ENCODE data around the gene TTC9. TPM values are rescaled to one million over a fixed set of nuclear protein-coding genes. Genes with fewer than 3 reads are reported as not detected.
"Not testable (repeated sequence)": the region's sequence is repeated elsewhere in the genome, so short reads cannot be mapped to it uniquely, and the experiment has no call there.

TTC9 gene
- total RNA-seq, 1 donor, result 0.36 TPM

- Histone ChIP-seq H3K27me3 (ENCODE audit: insufficient read depth, low read length) (peaks cover 10% of the 10 kb centered on the region), H3K36me3 (ENCODE audit: insufficient read depth, low read length) (no peaks in the 10 kb centered on the region), H3K9me3 (ENCODE audit: low read depth, low read length) (no peaks in the 10 kb centered on the region), H4K20me1 (ENCODE audit: insufficient read depth, low read length) (no peaks in the 10 kb centered on the region), H3K4me2 (ENCODE audit: insufficient read depth, low read length) (no peak overlapping the region), H3K79me2 (ENCODE audit: insufficient read depth, low read length) (no peaks in the 10 kb centered on the region), H2AFZ (ENCODE audit: low read length) (no peak overlapping the region), H3K27ac (ENCODE audit: low read depth, low read length) (no peak overlapping the region), H3K4me3 (ENCODE audit: insufficient read depth, low read length) (no peak overlapping the region), H3K4me1 (ENCODE audit: insufficient read depth, low read length) (peaks cover 13% of the 10 kb centered on the region)
- no peak for DNase-seq (ENCODE audit: insufficient read length, low spot score, missing footprints)
- no peak for TF ChIP-seq CTCF (IDR thresholded peaks at IDR 0.05; ENCODE audit: extremely low read depth, low read depth, low read length)
Measured at GRCh38 chr14:70700955-70701585, 59.4 kb downstream of the TTC9 start.

- Histone ChIP-seq H3K27ac (ENCODE audit: low read depth, low read length) (no peak overlapping the region), H3K9me3 (ENCODE audit: low read depth, low read length) (no peaks in the 10 kb centered on the region), H4K20me1 (ENCODE audit: insufficient read depth, low read length) (no peaks in the 10 kb centered on the region), H3K79me2 (ENCODE audit: insufficient read depth, low read length) (no peaks in the 10 kb centered on the region), H3K4me2 (ENCODE audit: insufficient read depth, low read length) (no peak overlapping the region), H3K27me3 (ENCODE audit: insufficient read depth, low read length) (peaks cover 10% of the 10 kb centered on the region), H3K36me3 (ENCODE audit: insufficient read depth, low read length) (no peaks in the 10 kb centered on the region), H3K4me1 (ENCODE audit: insufficient read depth, low read length) (peaks cover 19% of the 10 kb centered on the region), H2AFZ (ENCODE audit: low read length) (no peak overlapping the region), H3K4me3 (ENCODE audit: insufficient read depth, low read length) (no peak overlapping the region)
- no peak for TF ChIP-seq CTCF (IDR thresholded peaks at IDR 0.05; ENCODE audit: extremely low read depth, low read depth, low read length)
- DNase-seq (ENCODE audit: insufficient read length, low spot score, missing footprints), result no peak
Measured at GRCh38 chr14:70701610-70702009, 59.9 kb downstream of the TTC9 start.

- Histone ChIP-seq H3K27me3 (ENCODE audit: insufficient read depth, low read length) (peaks cover 10% of the 10 kb centered on the region), H4K20me1 (ENCODE audit: insufficient read depth, low read length) (no peaks in the 10 kb centered on the region), H3K27ac (ENCODE audit: low read depth, low read length) (no peak overlapping the region), H2AFZ (ENCODE audit: low read length) (no peak overlapping the region), H3K4me1 (ENCODE audit: insufficient read depth, low read length) (peaks cover 24% of the 10 kb centered on the region), H3K36me3 (ENCODE audit: insufficient read depth, low read length) (no peaks in the 10 kb centered on the region), H3K79me2 (ENCODE audit: insufficient read depth, low read length) (no peaks in the 10 kb centered on the region), H3K9me3 (ENCODE audit: low read depth, low read length) (no peaks in the 10 kb centered on the region), H3K4me2 (ENCODE audit: insufficient read depth, low read length) (no peak overlapping the region), H3K4me3 (ENCODE audit: insufficient read depth, low read length) (no peak overlapping the region)
- no peak for TF ChIP-seq CTCF (IDR thresholded peaks at IDR 0.05; ENCODE audit: extremely low read depth, low read depth, low read length)
- DNase-seq (ENCODE audit: insufficient read length, low spot score, missing footprints), result no peak
Measured at GRCh38 chr14:70702161-70702560, 60.4 kb downstream of the TTC9 start.

GRCh38 chr14:70703621-70704168 is 62.0 kb downstream of the TTC9 start:
- not testable (repeated sequence) for H3K4me2 ChIP-seq (ENCODE audit: insufficient read depth, low read length); DNase-seq (ENCODE audit: insufficient read length, low spot score, missing footprints); H3K4me3 ChIP-seq (ENCODE audit: insufficient read depth, low read length); H3K9me3 ChIP-seq (ENCODE audit: low read depth, low read length); H3K27me3 ChIP-seq (ENCODE audit: insufficient read depth, low read length); H3K79me2 ChIP-seq (ENCODE audit: insufficient read depth, low read length); H3K27ac ChIP-seq (ENCODE audit: low read depth, low read length); H2AFZ ChIP-seq (ENCODE audit: low read length); H3K36me3 ChIP-seq (ENCODE audit: insufficient read depth, low read length); H4K20me1 ChIP-seq (ENCODE audit: insufficient read depth, low read length)
- peaks cover 20% of the 10 kb centered on the region for H3K4me1 ChIP-seq (ENCODE audit: insufficient read depth, low read length)

Measured in osteoblast (primary cell).